Activated T-cell treated with anti-CD3 and anti-CD28 coated beads, Interleukin-2, amount 50 U/mL, for 72 hours (primary cell): Measurements from ENCODE around the gene APOC4. TPM values are rescaled to one million over a fixed set of nuclear protein-coding genes. Genes with fewer than 3 reads are reported as not detected.
A peak's percentile ranks its signal among the peaks of the same experiment; 100 is the strongest.

Source experiments
- ATAC-seq, 2 donors: fragments of 150-1000 bp; cut with Tn5 transposase; replicated peaks in 1 of 2; 2 replicates each; pipeline ENCODE4 v1.10.0; 2021; ENCODE audit warnings: moderate library complexity in 2 of 2, mild to moderate bottlenecking in 1 of 2
- DNase-seq, 2 donors: peaks; one replicate each; pipeline ENCODE4 v3.0.0; 2021 to 2022; ENCODE audit warnings: mixed read lengths in 1 of 2
- H3K27ac Mint-ChIP-seq: one replicate; pipeline ENCODE4 v1.8.0; 2022; ENCODE audit warnings: mild to moderate bottlenecking, moderate library complexity, mixed read lengths
- H3K27me3 Mint-ChIP-seq: one replicate; pipeline ENCODE4 v1.8.0; 2022; ENCODE audit warnings: low read depth, mixed read lengths
- H3K36me3 Mint-ChIP-seq, 2 donors: one replicate each; pipeline ENCODE4 v1.8.0; 2022; ENCODE audit warnings: mixed read lengths in 2 of 2, mild to moderate bottlenecking in 1 of 2; ENCODE audit not compliant: insufficient read depth in 2 of 2
- H3K4me1 Mint-ChIP-seq: one replicate; pipeline ENCODE4 v1.8.0; 2022; ENCODE audit warnings: low read depth, mixed read lengths
- H3K4me3 Mint-ChIP-seq, 2 donors: one replicate each; pipeline ENCODE4 v1.8.0; 2022; ENCODE audit warnings: mild to moderate bottlenecking in 2 of 2, mixed read lengths in 2 of 2, moderate library complexity in 2 of 2
- H3K9me3 Mint-ChIP-seq, 2 donors: one replicate each; pipeline ENCODE4 v1.8.0; 2022; ENCODE audit warnings: mixed read lengths in 2 of 2
- total RNA-seq, 2 donors: library from RNA; stranded (reverse); gene quantifications; one replicate each; pipeline ENCODE4 v1.2.3, GENCODE V29; 2022

APOC4 gene
- total RNA-seq, 2 donors from 2014 or later: not detected

- Mint-ChIP-seq H3K27me3 (peaks cover 21% of the 10 kb centered on the region), H3K36me3 (no peaks in the 10 kb centered on the region), H3K4me3 (no peak overlapping the region), H3K4me1 (peaks cover 13% of the 10 kb centered on the region), H3K9me3 (no peaks in the 10 kb centered on the region), H3K27ac (no peak overlapping the region)
- DNase-seq (no peak), ATAC-seq (no peak)
Measured at GRCh38 chr19:44930088-44930487, 11.9 kb upstream of the APOC4 start.

GRCh38 chr19:44931541-44931940 is 10.5 kb upstream of the APOC4 start:
- Mint-ChIP-seq H3K9me3 (no peaks in the 10 kb centered on the region), H3K27ac (no peak overlapping the region), H3K27me3 (peaks cover 7% of the 10 kb centered on the region), H3K4me3 (no peak overlapping the region), H3K4me1 (peaks cover 8% of the 10 kb centered on the region), H3K36me3 (no peaks in the 10 kb centered on the region)
- DNase-seq (no peak), ATAC-seq (no peak)

GRCh38 chr19:44939668-44940067 is 2.4 kb upstream of the APOC4 start:
- no peak for ATAC-seq
- no peak overlapping the region for H3K27ac Mint-ChIP-seq
- no peaks in the 10 kb centered on the region for H3K9me3 Mint-ChIP-seq
- no peak overlapping the region for H3K4me3 Mint-ChIP-seq
- H3K27me3 Mint-ChIP-seq: no peaks in the 10 kb centered on the region
- no peaks in the 10 kb centered on the region for H3K36me3 Mint-ChIP-seq
- H3K4me1 Mint-ChIP-seq: no peaks in the 10 kb centered on the region
- no peak for DNase-seq

GRCh38 chr19:44943801-44944249 is 1.8 kb downstream of the APOC4 start:
- ATAC-seq: no peak
- DNase-seq: no peak
- Mint-ChIP-seq H3K4me1 (no peaks in the 10 kb centered on the region), H3K4me3 (no peak overlapping the region), H3K36me3 (no peaks in the 10 kb centered on the region), H3K27ac (no peak overlapping the region), H3K9me3 (no peaks in the 10 kb centered on the region), H3K27me3 (no peaks in the 10 kb centered on the region)

GRCh38 chr19:44947041-44947581 is 5.1 kb downstream of the APOC4 start:
- no peaks in the 10 kb centered on the region for H3K9me3 Mint-ChIP-seq
- no peak overlapping the region for H3K4me3 Mint-ChIP-seq

GRCh38 chr19:44948237-44948636 is 6.2 kb downstream of the APOC4 start:
- ATAC-seq (no peak), DNase-seq (no peak)
- no peaks in the 10 kb centered on the region for H3K9me3 Mint-ChIP-seq
- no peaks in the 10 kb centered on the region for H3K27me3 Mint-ChIP-seq
- H3K4me3 Mint-ChIP-seq: no peak overlapping the region
- H3K36me3 Mint-ChIP-seq: no peaks in the 10 kb centered on the region
- H3K27ac Mint-ChIP-seq: no peak overlapping the region
- H3K4me1 Mint-ChIP-seq: no peaks in the 10 kb centered on the region

More at GRCh38 chr19:44947041-44947581, 5.1 kb downstream of the APOC4 start:
- Mint-ChIP-seq H3K27me3 (no peaks in the 10 kb centered on the region), H3K27ac (no peak overlapping the region), H3K36me3 (no peaks in the 10 kb centered on the region), H3K4me1 (no peaks in the 10 kb centered on the region)
- ATAC-seq (no peak), DNase-seq (no peak)

- Mint-ChIP-seq H3K36me3 (no peaks in the 10 kb centered on the region), H3K27me3 (no peaks in the 10 kb centered on the region), H3K9me3 (no peaks in the 10 kb centered on the region), H3K4me1 (peaks cover 6% of the 10 kb centered on the region), H3K4me3 (no peak overlapping the region), H3K27ac (no peak overlapping the region)
- DNase-seq (no peak), ATAC-seq (no peak)
Measured at GRCh38 chr19:44948763-44949374, 6.8 kb downstream of the APOC4 start.

- no peak overlapping the region for H3K4me3 Mint-ChIP-seq
- no peaks in the 10 kb centered on the region for H3K36me3 Mint-ChIP-seq
- no peak overlapping the region for H3K27ac Mint-ChIP-seq
- H3K27me3 Mint-ChIP-seq: no peaks in the 10 kb centered on the region
- ATAC-seq: no peak
- H3K9me3 Mint-ChIP-seq: no peaks in the 10 kb centered on the region
- DNase-seq: no peak
- H3K4me1 Mint-ChIP-seq: peaks cover 13% of the 10 kb centered on the region
Measured at GRCh38 chr19:44949550-44949949, 7.5 kb downstream of the APOC4 start.

GRCh38 chr19:44951179-44952159 is 9.4 kb downstream of the APOC4 start:
- no peaks in the 10 kb centered on the region for H3K36me3 Mint-ChIP-seq
- no peaks in the 10 kb centered on the region for H3K9me3 Mint-ChIP-seq
- ATAC-seq: no peak
- no peaks in the 10 kb centered on the region for H3K27me3 Mint-ChIP-seq
- H3K4me3 Mint-ChIP-seq: no peak overlapping the region
- DNase-seq: peak; percentile 63 to 67
- peaks cover 22% of the 10 kb centered on the region for H3K4me1 Mint-ChIP-seq
- no peak overlapping the region for H3K27ac Mint-ChIP-seq

GRCh38 chr19:44954278-44954648 is 12.2 kb downstream of the APOC4 start:
- Mint-ChIP-seq H3K36me3 (no peaks in the 10 kb centered on the region), H3K9me3 (no peaks in the 10 kb centered on the region), H3K27ac (peak overlapping the region; percentile 76), H3K27me3 (no peaks in the 10 kb centered on the region), H3K4me1 (peaks cover 46% of the 10 kb centered on the region), H3K4me3 (peak overlapping the region; percentile 88 to 96)
- DNase-seq (no peak), ATAC-seq (no peak)

- H3K27ac Mint-ChIP-seq: peak within 1 kb of the TSS; percentile 92
- H3K36me3 Mint-ChIP-seq: no peaks in the 10 kb centered on the region
- H3K9me3 Mint-ChIP-seq: no peaks in the 10 kb centered on the region
Measured at GRCh38 chr19:44954649-44955504, 12.8 kb downstream of the APOC4 start, which contains the start of gene CLPTM1. TSS of gene CLPTM1 (plus strand) at chr19:44955380. CDS start at chr19:44955396, 16 bp downstream.

GRCh38 chr19:44955505-44956439 is 13.7 kb downstream of the APOC4 start:
- Mint-ChIP-seq H3K9me3 (no peaks in the 10 kb centered on the region), H3K4me3 (peak overlapping the region; percentile 88 to 96), H3K36me3 (no peaks in the 10 kb centered on the region), H3K4me1 (peaks cover 58% of the 10 kb centered on the region), H3K27me3 (no peaks in the 10 kb centered on the region), H3K27ac (peak overlapping the region; percentile 92)
- DNase-seq: no peak
- peak in 1 of 2 donors; percentile 34 for ATAC-seq

More at GRCh38 chr19:44954649-44955504, 12.8 kb downstream of the APOC4 start, which contains the start of gene CLPTM1:
- peak within 1 kb of the TSS; percentile 88 to 96 for H3K4me3 Mint-ChIP-seq
- peak; percentile 95 to 98 for DNase-seq
- ATAC-seq: peak; percentile 97
- H3K27me3 Mint-ChIP-seq: no peaks in the 10 kb centered on the region
- H3K4me1 Mint-ChIP-seq: peaks cover 52% of the 10 kb centered on the region
